ENCODE results near the gene PPM1A. TPM values are rescaled to one million over a fixed set of nuclear protein-coding genes. Genes with fewer than 3 reads are reported as not detected.

Gene PPM1A
- total RNA-seq, 1 experiment from 2014 or later: 13.7 TPM

GRCh38 chr14:60215520-60216420, 33.3 kb upstream of the PPM1A start:
- no peaks in the 10 kb centered on the region for H3K9me3 ChIP-seq (replicated peaks)
- H3K27me3 ChIP-seq (replicated peaks): no peaks in the 10 kb centered on the region
- DNase-seq (ENCODE audit: low read depth in 1 of 2, low spot score in 2 of 2): no peak
- H3K36me3 ChIP-seq: no peaks in the 10 kb centered on the region
- H3K27ac ChIP-seq: no peak overlapping the region
- H3K4me3 ChIP-seq: no peak overlapping the region
- no peaks in the 10 kb centered on the region for H3K4me1 ChIP-seq (replicated peaks)

DNA sequence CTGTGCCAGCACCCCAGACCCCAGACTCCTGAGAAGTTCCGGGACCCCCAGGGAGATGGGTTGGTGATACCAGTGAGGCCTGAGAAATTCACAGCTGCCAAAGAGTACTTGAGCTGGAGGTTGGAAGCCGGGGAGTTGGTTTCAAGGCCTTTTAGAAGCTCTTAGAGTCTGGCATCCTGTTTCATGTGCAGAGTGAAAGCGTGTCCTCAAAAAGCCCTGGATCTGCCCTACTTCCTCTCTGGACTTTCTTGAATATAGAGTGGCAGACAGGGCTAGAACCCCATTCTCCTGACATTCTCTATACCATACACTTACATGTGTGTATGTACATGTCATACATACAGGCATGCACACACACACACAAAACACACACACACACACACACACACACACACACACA, 31.3 kb upstream of the PPM1A start:
- H3K27ac ChIP-seq: no peak overlapping the region
- H3K27me3 ChIP-seq (replicated peaks): no peaks in the 10 kb centered on the region
- DNase-seq (ENCODE audit: low read depth in 1 of 2, low spot score in 2 of 2): no peak
- no peaks in the 10 kb centered on the region for H3K4me1 ChIP-seq (replicated peaks)
- H3K36me3 ChIP-seq: no peaks in the 10 kb centered on the region
- no peak overlapping the region for H3K4me3 ChIP-seq
- no peaks in the 10 kb centered on the region for H3K9me3 ChIP-seq (replicated peaks)

DNA sequence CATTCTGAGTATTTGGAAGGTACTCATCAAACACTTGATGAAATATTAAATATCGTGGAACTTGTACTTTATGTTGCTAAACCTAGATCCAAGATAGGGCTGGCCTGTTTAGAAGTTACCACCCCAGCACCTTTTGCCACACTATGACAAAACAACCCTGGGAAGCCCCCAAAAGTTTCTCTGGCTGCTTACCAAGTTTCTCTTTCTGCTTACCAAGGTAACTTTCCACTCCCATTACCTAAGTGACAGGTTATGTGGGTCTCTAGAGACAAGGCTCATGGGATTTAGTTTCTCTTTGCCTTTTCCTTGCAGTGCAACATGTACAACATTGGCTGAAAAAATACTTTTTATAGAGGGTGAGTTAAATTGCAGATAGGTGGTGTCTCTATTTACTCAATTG, 28.9 kb upstream of the PPM1A start:
- no peaks in the 10 kb centered on the region for H3K4me1 ChIP-seq (replicated peaks)
- H3K36me3 ChIP-seq: no peaks in the 10 kb centered on the region
- no peaks in the 10 kb centered on the region for H3K27me3 ChIP-seq (replicated peaks)
- H3K27ac ChIP-seq: no peak overlapping the region
- no peak for DNase-seq (ENCODE audit: low read depth in 1 of 2, low spot score in 2 of 2)
- no peaks in the 10 kb centered on the region for H3K9me3 ChIP-seq (replicated peaks)
- H3K4me3 ChIP-seq: no peak overlapping the region

- no peak for DNase-seq (ENCODE audit: low read depth in 1 of 2, low spot score in 2 of 2)
- Histone ChIP-seq H3K36me3 (no peaks in the 10 kb centered on the region), H3K4me1 (replicated peaks) (no peaks in the 10 kb centered on the region), H3K27me3 (replicated peaks) (no peaks in the 10 kb centered on the region), H3K27ac (no peak overlapping the region), H3K9me3 (replicated peaks) (no peaks in the 10 kb centered on the region), H3K4me3 (no peak overlapping the region)
Observed at GRCh38 chr14:60220917-60221316, 28.1 kb upstream of the PPM1A start.

- no peaks in the 10 kb centered on the region for H3K36me3 ChIP-seq
- no peaks in the 10 kb centered on the region for H3K9me3 ChIP-seq (replicated peaks)
- H3K27me3 ChIP-seq (replicated peaks): no peaks in the 10 kb centered on the region
- no peaks in the 10 kb centered on the region for H3K4me1 ChIP-seq (replicated peaks)
- H3K27ac ChIP-seq: no peak overlapping the region
- H3K4me3 ChIP-seq: no peak overlapping the region
- no peak for DNase-seq (ENCODE audit: low read depth in 1 of 2, low spot score in 2 of 2)
Observed at GRCh38 chr14:60221457-60221856, 27.6 kb upstream of the PPM1A start.

- Histone ChIP-seq H3K27me3 (replicated peaks) (no peaks in the 10 kb centered on the region), H3K27ac (no peak overlapping the region), H3K4me1 (replicated peaks) (no peaks in the 10 kb centered on the region), H3K36me3 (no peaks in the 10 kb centered on the region), H3K9me3 (replicated peaks) (no peaks in the 10 kb centered on the region), H3K4me3 (no peak overlapping the region)
- no peak for DNase-seq (ENCODE audit: low read depth in 1 of 2, low spot score in 2 of 2)
Observed at GRCh38 chr14:60222820-60223219, 26.2 kb upstream of the PPM1A start.

GRCh38 chr14:60225265-60225664, 23.8 kb upstream of the PPM1A start:
- no peak for DNase-seq (ENCODE audit: low read depth in 1 of 2, low spot score in 2 of 2)

DNA sequence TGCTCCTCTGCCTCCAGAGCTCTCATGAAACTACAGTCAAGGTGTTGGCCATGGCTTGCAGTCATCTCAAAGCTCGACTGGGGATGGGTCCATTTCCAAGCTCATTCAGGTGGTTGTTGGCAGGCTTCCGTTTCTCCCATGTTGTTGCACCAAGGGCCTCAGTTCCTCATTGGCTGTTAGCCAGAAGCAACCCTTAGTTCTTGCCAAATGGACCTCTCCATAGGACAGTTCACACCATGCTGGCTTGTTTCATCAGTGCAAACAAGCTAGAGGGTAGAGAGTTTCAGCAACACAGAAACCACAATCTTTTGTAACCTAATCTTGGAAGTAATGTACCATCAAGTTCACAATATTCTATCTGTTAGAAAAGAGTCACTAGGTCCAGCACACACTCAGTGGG, 22.7 kb upstream of the PPM1A start:
- H3K4me1 ChIP-seq (replicated peaks): no peaks in the 10 kb centered on the region
- no peaks in the 10 kb centered on the region for H3K9me3 ChIP-seq (replicated peaks)
- H3K4me3 ChIP-seq: no peak overlapping the region
- H3K27me3 ChIP-seq (replicated peaks): no peaks in the 10 kb centered on the region
- no peaks in the 10 kb centered on the region for H3K36me3 ChIP-seq
- DNase-seq (ENCODE audit: low read depth in 1 of 2, low spot score in 2 of 2): no peak
- H3K27ac ChIP-seq: no peak overlapping the region

More at GRCh38 chr14:60225265-60225664, 23.8 kb upstream of the PPM1A start:
- H3K36me3 ChIP-seq: no peaks in the 10 kb centered on the region
- H3K9me3 ChIP-seq (replicated peaks): no peaks in the 10 kb centered on the region
- H3K4me3 ChIP-seq: no peak overlapping the region
- no peak overlapping the region for H3K27ac ChIP-seq
- H3K27me3 ChIP-seq (replicated peaks): no peaks in the 10 kb centered on the region
- no peaks in the 10 kb centered on the region for H3K4me1 ChIP-seq (replicated peaks)

DNA sequence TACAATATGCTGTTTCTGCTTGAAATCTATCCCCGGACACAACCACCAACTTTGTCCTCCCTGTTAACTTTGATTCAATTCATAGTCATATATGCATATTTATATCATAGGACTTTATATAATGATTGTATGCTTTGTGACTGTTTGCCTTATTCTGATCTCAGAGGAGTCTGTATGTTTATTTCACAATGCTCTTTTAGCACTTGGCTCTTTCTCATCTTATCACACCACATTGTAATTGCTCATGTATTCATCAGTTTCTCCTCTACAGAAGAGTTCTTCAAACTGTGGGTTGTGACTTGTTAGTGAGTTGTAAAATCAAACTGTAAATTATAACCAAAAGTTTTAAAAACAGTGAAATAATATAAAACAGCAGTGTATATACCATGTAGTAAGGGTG, 21.7 kb upstream of the PPM1A start:
- Histone ChIP-seq H3K36me3 (no peaks in the 10 kb centered on the region), H3K4me1 (replicated peaks) (no peaks in the 10 kb centered on the region), H3K27me3 (replicated peaks) (no peaks in the 10 kb centered on the region), H3K9me3 (replicated peaks) (no peaks in the 10 kb centered on the region), H3K4me3 (no peak overlapping the region), H3K27ac (no peak overlapping the region)
- DNase-seq (ENCODE audit: low read depth in 1 of 2, low spot score in 2 of 2): no peak

- no peak overlapping the region for H3K4me3 ChIP-seq
- DNase-seq (ENCODE audit: low read depth in 1 of 2, low spot score in 2 of 2): no peak
- H3K4me1 ChIP-seq (replicated peaks): no peaks in the 10 kb centered on the region
- H3K27me3 ChIP-seq (replicated peaks): no peaks in the 10 kb centered on the region
- no peak overlapping the region for H3K27ac ChIP-seq
- no peaks in the 10 kb centered on the region for H3K36me3 ChIP-seq
- no peaks in the 10 kb centered on the region for H3K9me3 ChIP-seq (replicated peaks)
Observed at GRCh38 chr14:60229614-60230013, 19.4 kb upstream of the PPM1A start.

- no peak for DNase-seq (ENCODE audit: low read depth in 1 of 2, low spot score in 2 of 2)
- Histone ChIP-seq H3K4me3 (no peak overlapping the region), H3K27me3 (replicated peaks) (no peaks in the 10 kb centered on the region), H3K9me3 (replicated peaks) (no peaks in the 10 kb centered on the region), H3K27ac (no peak overlapping the region), H3K4me1 (replicated peaks) (no peaks in the 10 kb centered on the region), H3K36me3 (no peaks in the 10 kb centered on the region)
Observed at GRCh38 chr14:60232185-60232584, 16.8 kb upstream of the PPM1A start.

GRCh38 chr14:60233251-60233650, 15.8 kb upstream of the PPM1A start:
- DNase-seq (ENCODE audit: low read depth in 1 of 2, low spot score in 2 of 2): no peak
- no peaks in the 10 kb centered on the region for H3K9me3 ChIP-seq (replicated peaks)
- H3K27me3 ChIP-seq (replicated peaks): no peaks in the 10 kb centered on the region
- no peaks in the 10 kb centered on the region for H3K36me3 ChIP-seq
- no peak overlapping the region for H3K4me3 ChIP-seq
- no peaks in the 10 kb centered on the region for H3K4me1 ChIP-seq (replicated peaks)
- H3K27ac ChIP-seq: no peak overlapping the region

DNA sequence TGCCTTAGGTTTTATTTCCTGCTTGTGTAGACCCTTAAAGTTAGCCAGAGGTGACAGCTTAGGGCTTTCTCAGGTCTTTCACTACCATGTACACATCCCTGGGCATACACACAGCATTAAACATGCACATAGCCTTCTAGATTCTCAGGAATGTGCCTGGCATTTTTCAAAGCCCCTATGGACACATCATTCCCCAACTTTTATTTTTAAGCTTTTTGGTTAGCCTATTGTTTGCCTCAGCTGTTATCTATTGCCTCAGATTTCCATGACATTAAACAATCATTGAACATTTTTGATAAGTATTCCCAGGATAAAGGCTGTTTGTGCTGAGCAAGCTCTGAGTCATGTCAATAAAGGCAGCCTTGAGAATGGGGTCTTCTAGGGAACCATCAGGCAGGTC, 15.1 kb upstream of the PPM1A start:
- H3K27ac ChIP-seq: no peak overlapping the region
- no peak overlapping the region for H3K4me3 ChIP-seq
- DNase-seq (ENCODE audit: low read depth in 1 of 2, low spot score in 2 of 2): no peak
- no peaks in the 10 kb centered on the region for H3K4me1 ChIP-seq (replicated peaks)
- H3K9me3 ChIP-seq (replicated peaks): no peaks in the 10 kb centered on the region
- no peaks in the 10 kb centered on the region for H3K27me3 ChIP-seq (replicated peaks)
- no peaks in the 10 kb centered on the region for H3K36me3 ChIP-seq

DNA sequence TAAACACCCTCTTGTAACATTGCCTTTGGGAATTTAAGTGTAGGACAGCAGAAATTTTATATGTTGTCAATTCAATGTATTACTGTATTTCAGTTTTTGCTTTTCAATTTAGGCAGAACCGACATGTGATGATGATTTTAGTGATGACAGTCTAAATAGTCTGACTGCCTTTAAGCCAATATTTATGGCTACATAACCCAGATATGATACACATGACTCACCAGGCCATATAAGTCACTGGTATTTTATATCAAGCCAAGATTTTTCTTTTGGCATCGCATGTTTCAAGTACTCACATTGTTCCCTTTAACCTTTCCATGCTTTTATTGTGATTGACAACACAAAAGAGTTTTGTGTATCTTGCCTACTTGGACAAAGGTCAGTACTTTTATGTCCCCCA, 13.6 kb upstream of the PPM1A start:
- Histone ChIP-seq H3K27ac (no peak overlapping the region), H3K27me3 (replicated peaks) (no peaks in the 10 kb centered on the region), H3K9me3 (replicated peaks) (no peaks in the 10 kb centered on the region), H3K4me1 (replicated peaks) (no peaks in the 10 kb centered on the region), H3K4me3 (no peak overlapping the region), H3K36me3 (no peaks in the 10 kb centered on the region)
- no peak for DNase-seq (ENCODE audit: low read depth in 1 of 2, low spot score in 2 of 2)

GRCh38 chr14:60238955-60239354, 10.1 kb upstream of the PPM1A start:
- Histone ChIP-seq H3K27me3 (replicated peaks) (peaks cover 3% of the 10 kb centered on the region; the same call in 1 of the 2 replicates), H3K4me1 (replicated peaks) (no peaks in the 10 kb centered on the region), H3K9me3 (replicated peaks) (no peaks in the 10 kb centered on the region), H3K4me3 (no peak overlapping the region), H3K36me3 (no peaks in the 10 kb centered on the region), H3K27ac (no peak overlapping the region)
- DNase-seq (ENCODE audit: low read depth in 1 of 2, low spot score in 2 of 2): no peak

Data from SJSA1 (cell line).